ENCODE results near the gene PLEKHH3.

Gene PLEKHH3

GRCh38 chr17:42702446-42702845, 25.7 kb upstream of the PLEKHH3 start:
- no peaks in the 10 kb centered on the region for H3K9me3 ChIP-seq (ENCODE audit: severe bottlenecking)
- no peaks in the 10 kb centered on the region for H3K4me1 ChIP-seq (ENCODE audit: insufficient read depth, poor library complexity, severe bottlenecking)
- ATAC-seq (ENCODE audit: low read depth) (no peak), DNase-seq (ENCODE audit: low spot score) (no peak)
- TF ChIP-seq CTCF (IDR thresholded peaks at IDR 0.05; ENCODE audit: poor library complexity, severe bottlenecking) = no peak
- H3K27me3 ChIP-seq (ENCODE audit: insufficient read depth, poor library complexity, severe bottlenecking) = no peaks in the 10 kb centered on the region
- H3K27ac ChIP-seq (ENCODE audit: poor library complexity, severe bottlenecking) = no peak overlapping the region
- no peak overlapping the region for H3K4me3 ChIP-seq (ENCODE audit: severe bottlenecking)
- H3K36me3 ChIP-seq (ENCODE audit: low read depth) = peaks cover 44% of the 10 kb centered on the region

- ATAC-seq (ENCODE audit: low read depth) (no peak), DNase-seq (ENCODE audit: low spot score) (no peak)
- Histone ChIP-seq H3K4me3 (ENCODE audit: severe bottlenecking) (no peak overlapping the region), H3K27me3 (ENCODE audit: insufficient read depth, poor library complexity, severe bottlenecking) (no peaks in the 10 kb centered on the region), H3K4me1 (ENCODE audit: insufficient read depth, poor library complexity, severe bottlenecking) (no peaks in the 10 kb centered on the region), H3K9me3 (ENCODE audit: severe bottlenecking) (no peaks in the 10 kb centered on the region), H3K36me3 (ENCODE audit: low read depth) (peaks cover 32% of the 10 kb centered on the region), H3K27ac (ENCODE audit: poor library complexity, severe bottlenecking) (no peak overlapping the region)
- TF ChIP-seq CTCF (IDR thresholded peaks at IDR 0.05; ENCODE audit: poor library complexity, severe bottlenecking) = no peak
Measured at GRCh38 chr17:42700586-42701289, 23.9 kb upstream of the PLEKHH3 start.

GRCh38 chr17:42699415-42699740, 22.6 kb upstream of the PLEKHH3 start:
- Histone ChIP-seq H3K4me1 (ENCODE audit: insufficient read depth, poor library complexity, severe bottlenecking) (no peaks in the 10 kb centered on the region), H3K27ac (ENCODE audit: poor library complexity, severe bottlenecking) (no peak overlapping the region), H3K4me3 (ENCODE audit: severe bottlenecking) (no peak overlapping the region), H3K27me3 (ENCODE audit: insufficient read depth, poor library complexity, severe bottlenecking) (no peaks in the 10 kb centered on the region), H3K9me3 (ENCODE audit: severe bottlenecking) (no peaks in the 10 kb centered on the region), H3K36me3 (ENCODE audit: low read depth) (peaks cover 18% of the 10 kb centered on the region)
- ATAC-seq (ENCODE audit: low read depth) (no peak), DNase-seq (ENCODE audit: low spot score) (no peak)
- TF ChIP-seq CTCF (IDR thresholded peaks at IDR 0.05; ENCODE audit: poor library complexity, severe bottlenecking) = no peak

- H3K4me1 ChIP-seq (ENCODE audit: insufficient read depth, poor library complexity, severe bottlenecking) = no peaks in the 10 kb centered on the region
- no peaks in the 10 kb centered on the region for H3K27me3 ChIP-seq (ENCODE audit: insufficient read depth, poor library complexity, severe bottlenecking)
- no peak for DNase-seq (ENCODE audit: low spot score)
- no peak overlapping the region for H3K4me3 ChIP-seq (ENCODE audit: severe bottlenecking)
- peak; percentile 43 for ATAC-seq (ENCODE audit: low read depth)
- H3K36me3 ChIP-seq (ENCODE audit: low read depth) = peaks cover 17% of the 10 kb centered on the region
- H3K9me3 ChIP-seq (ENCODE audit: severe bottlenecking) = no peaks in the 10 kb centered on the region
- no peak overlapping the region for H3K27ac ChIP-seq (ENCODE audit: poor library complexity, severe bottlenecking)
- TF ChIP-seq CTCF (IDR thresholded peaks at IDR 0.05; ENCODE audit: poor library complexity, severe bottlenecking) = no peak
Measured at GRCh38 chr17:42698736-42699414, 22.1 kb upstream of the PLEKHH3 start.
